GM12864 (cell line): Measurements from ENCODE around the gene HDAC4.
A peak's percentile ranks its signal among the peaks of the same experiment; 100 is the strongest.

Experiments used
- DNase-seq: peaks from one replicate; pipeline ENCODE4 v3.0.0-alpha.2; 2011; ENCODE audit warnings: low read depth
- H3K4me3 ChIP-seq: 2 replicates; pipeline ENCODE4 v1.5.1; 2011; ENCODE audit warnings: mild to moderate bottlenecking, low read depth, low read length, control low read depth
- CTCF ChIP-seq: IDR thresholded peaks from 2 replicates; pipeline ENCODE4 v1.5.1; 2011; ENCODE audit warnings: low read depth, mild to moderate bottlenecking, moderate library complexity, low read length, control low read depth, inconsistent platforms; ENCODE audit errors: missing control alignments

HDAC4 gene

GRCh38 chr2:239401881-239402233, 1.0 kb upstream of the HDAC4 start:
- H3K4me3 ChIP-seq, result peak overlapping the region; percentile 81
- TF ChIP-seq CTCF, result peak; percentile 24
- peak; percentile 31 for DNase-seq

GRCh38 chr2:239401067-239401880, 454 bp upstream of the HDAC4 start:
- TF ChIP-seq CTCF, result no peak
- peak overlapping the region; percentile 81 for H3K4me3 ChIP-seq
- DNase-seq, result peak; percentile 91

GRCh38 chr2:239399921-239400595, 762 bp downstream of the HDAC4 start:
- TF ChIP-seq CTCF, result no peak
- no peak for DNase-seq
- peak overlapping the region; percentile 50 for H3K4me3 ChIP-seq

- H3K4me3 ChIP-seq, result peak overlapping the region; percentile 50
- DNase-seq, result no peak
- no peak for TF ChIP-seq CTCF
Measured at GRCh38 chr2:239399433-239399920, 1.3 kb downstream of the HDAC4 start.

GRCh38 chr2:239398521-239398921, 2.3 kb downstream of the HDAC4 start:
- TF ChIP-seq CTCF, result no peak
- DNase-seq, result no peak
- no peak overlapping the region for H3K4me3 ChIP-seq

GRCh38 chr2:239397931-239398471, 2.8 kb downstream of the HDAC4 start:
- no peak overlapping the region for H3K4me3 ChIP-seq
- no peak for DNase-seq
- no peak for TF ChIP-seq CTCF
